ENCODE data around the gene SFT2D2. TPM values are rescaled to one million over a fixed set of nuclear protein-coding genes. Genes with fewer than 3 reads are reported as not detected.

Gene SFT2D2
- total RNA-seq, 2 donors from 2014 or later: 55.3 to 64.6 TPM

- no peak for DNase-seq (ENCODE audit: low spot score)
- intact Hi-C loops (cut with DNase I): no loop called here
Measured at GRCh38 chr1:168218658-168219057, 7.1 kb upstream of the SFT2D2 start.

GRCh38 chr1:168220470-168220871 lies 5.3 kb upstream of the SFT2D2 start:
- intact Hi-C loops (cut with DNase I): no loop called here
- no peak for DNase-seq (ENCODE audit: low spot score)

- intact Hi-C loops (cut with DNase I): no loop called here
- DNase-seq (ENCODE audit: low spot score): no peak
Measured at GRCh38 chr1:168221275-168221674, 4.5 kb upstream of the SFT2D2 start.

- no peak for DNase-seq (ENCODE audit: low spot score)
Measured at GRCh38 chr1:168223261-168223660, 2.5 kb upstream of the SFT2D2 start.

GRCh38 chr1:168223681-168224540 lies 1.9 kb upstream of the SFT2D2 start:
- intact Hi-C loops (cut with DNase I): no loop called here
- no peak for DNase-seq (ENCODE audit: low spot score)

More at GRCh38 chr1:168223261-168223660, 2.5 kb upstream of the SFT2D2 start:
- intact Hi-C loops (cut with DNase I): no loop called here

GRCh38 chr1:168224991-168225390 lies 813 bp upstream of the SFT2D2 start:
- intact Hi-C loops (cut with DNase I): no loop called here
- no peak for DNase-seq (ENCODE audit: low spot score)

- no peak for DNase-seq (ENCODE audit: low spot score)
- intact Hi-C loops (cut with DNase I): no loop called here
Measured at GRCh38 chr1:168227620-168228019, 1.8 kb downstream of the SFT2D2 start.

- DNase-seq (ENCODE audit: low spot score): no peak
- intact Hi-C loops (cut with DNase I): no loop called here
Measured at GRCh38 chr1:168229893-168230292, 4.1 kb downstream of the SFT2D2 start.

GRCh38 chr1:168230709-168231108 lies 4.9 kb downstream of the SFT2D2 start:
- intact Hi-C loops (cut with DNase I): no loop called here
- DNase-seq (ENCODE audit: low spot score): no peak

GRCh38 chr1:168234846-168235547 lies 9.2 kb downstream of the SFT2D2 start:
- no peak for DNase-seq (ENCODE audit: low spot score)
- intact Hi-C loops (cut with DNase I): no loop called here

- intact Hi-C loops (cut with DNase I): no loop called here
Measured at GRCh38 chr1:168235548-168235885, 9.7 kb downstream of the SFT2D2 start.

GRCh38 chr1:168235937-168236336 lies 10.1 kb downstream of the SFT2D2 start:
- DNase-seq (ENCODE audit: low spot score): no peak
- intact Hi-C loops (cut with DNase I): no loop called here

More at GRCh38 chr1:168235548-168235885, 9.7 kb downstream of the SFT2D2 start:
- no peak for DNase-seq (ENCODE audit: low spot score)

- no peak for DNase-seq (ENCODE audit: low spot score)
- intact Hi-C loops (cut with DNase I): no loop called here
Measured at GRCh38 chr1:168236836-168237611, 11.2 kb downstream of the SFT2D2 start.

- intact Hi-C loops (cut with DNase I): no loop called here
- no peak for DNase-seq (ENCODE audit: low spot score)
Measured at GRCh38 chr1:168243198-168243597, 17.4 kb downstream of the SFT2D2 start.

GRCh38 chr1:168243636-168244212 lies 17.9 kb downstream of the SFT2D2 start:
- no peak for DNase-seq (ENCODE audit: low spot score)
- intact Hi-C loops (cut with DNase I): no loop called here

GRCh38 chr1:168245042-168245441 lies 19.2 kb downstream of the SFT2D2 start:
- intact Hi-C loops (cut with DNase I): no loop called here

GRCh38 chr1:168246506-168246905 lies 20.7 kb downstream of the SFT2D2 start:
- intact Hi-C loops (cut with DNase I): no loop called here
- DNase-seq (ENCODE audit: low spot score): no peak

More at GRCh38 chr1:168245042-168245441, 19.2 kb downstream of the SFT2D2 start:
- no peak for DNase-seq (ENCODE audit: low spot score)

GRCh38 chr1:168252204-168252733 lies 26.5 kb downstream of the SFT2D2 start:
- intact Hi-C loops (cut with DNase I): no loop called here
- DNase-seq (ENCODE audit: low spot score): no peak

GRCh38 chr1:168256164-168256563 lies 30.4 kb downstream of the SFT2D2 start:
- DNase-seq (ENCODE audit: low spot score): no peak
- intact Hi-C loops (cut with DNase I): no loop called here
